NCI-H2081 treated with DMSO at 0.1 percent for 48 hours (cell line): Measurements from ENCODE around the gene SLC17A6.

Source experiments
- DNase-seq: peaks from one replicate; lab custom pipeline; 2025; lab: John Stamatoyannopoulos, UW

The SLC17A6 gene

DNA sequence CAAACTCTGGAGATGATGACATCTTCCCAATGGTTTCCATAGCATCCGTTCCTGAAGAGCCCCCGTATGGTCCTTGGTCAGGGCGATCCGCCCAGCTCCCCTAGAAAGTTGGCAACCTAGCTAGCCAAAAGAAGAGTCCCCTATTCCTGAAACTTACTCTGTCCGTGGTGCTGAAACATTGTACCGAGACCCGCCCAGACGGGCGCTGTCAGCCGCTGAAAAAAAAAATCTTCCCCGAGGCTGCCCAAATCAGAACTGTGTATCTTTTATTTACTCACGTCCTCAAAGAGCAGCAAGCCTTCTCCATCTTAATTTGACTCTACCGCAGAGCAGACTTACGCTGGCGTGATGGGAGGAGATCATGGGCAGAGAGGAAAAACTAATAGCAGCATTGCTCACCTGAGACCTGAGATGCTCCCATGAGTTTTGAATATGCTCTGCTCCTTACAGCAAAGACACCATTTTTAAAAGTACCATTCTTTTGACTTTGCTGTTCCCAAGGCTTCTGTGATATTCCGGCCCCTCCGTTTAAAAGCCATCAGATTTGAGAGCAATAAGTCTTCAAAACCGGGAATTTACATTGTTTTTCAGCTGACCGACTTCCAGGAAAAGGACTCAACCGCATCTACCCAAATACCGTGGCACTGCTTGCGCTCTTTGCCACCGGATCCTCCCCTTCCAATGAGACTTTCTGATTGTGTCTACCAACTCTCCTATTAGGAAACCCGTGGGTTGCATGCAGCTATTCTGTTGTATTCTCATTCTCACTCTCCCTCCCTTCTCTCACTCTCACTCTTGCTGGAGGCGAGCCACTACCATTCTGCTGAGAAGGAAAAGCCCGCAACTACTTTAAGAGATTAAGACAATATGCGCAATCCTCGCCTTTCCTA lies at the start of gene SLC17A6:
Gene SLC17A6, plus strand, starts transcription at position 786 of the 890 bp plus-strand sequence. CDS start 153 bp downstream, outside the sequence.
- no peak for DNase-seq

DNA sequence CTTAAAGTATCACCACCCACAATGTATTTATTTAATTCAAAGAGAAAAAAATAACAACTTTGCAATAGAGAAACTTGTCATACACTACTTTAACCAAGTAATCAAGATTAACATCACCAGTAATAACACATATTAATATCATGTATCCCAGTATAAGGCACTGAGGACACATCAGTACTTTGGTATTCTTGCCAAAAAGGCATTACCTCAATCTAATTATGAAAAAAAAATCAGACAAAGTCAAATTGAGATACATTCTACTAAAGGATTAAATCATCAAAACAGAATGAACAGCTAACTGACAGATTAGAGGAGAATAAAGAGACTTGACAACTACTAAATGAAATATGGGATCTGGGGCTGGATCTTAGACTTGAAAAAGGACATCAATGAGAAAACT lies 35.8 kb upstream of the SLC17A6 start:
- no peak for DNase-seq

DNA sequence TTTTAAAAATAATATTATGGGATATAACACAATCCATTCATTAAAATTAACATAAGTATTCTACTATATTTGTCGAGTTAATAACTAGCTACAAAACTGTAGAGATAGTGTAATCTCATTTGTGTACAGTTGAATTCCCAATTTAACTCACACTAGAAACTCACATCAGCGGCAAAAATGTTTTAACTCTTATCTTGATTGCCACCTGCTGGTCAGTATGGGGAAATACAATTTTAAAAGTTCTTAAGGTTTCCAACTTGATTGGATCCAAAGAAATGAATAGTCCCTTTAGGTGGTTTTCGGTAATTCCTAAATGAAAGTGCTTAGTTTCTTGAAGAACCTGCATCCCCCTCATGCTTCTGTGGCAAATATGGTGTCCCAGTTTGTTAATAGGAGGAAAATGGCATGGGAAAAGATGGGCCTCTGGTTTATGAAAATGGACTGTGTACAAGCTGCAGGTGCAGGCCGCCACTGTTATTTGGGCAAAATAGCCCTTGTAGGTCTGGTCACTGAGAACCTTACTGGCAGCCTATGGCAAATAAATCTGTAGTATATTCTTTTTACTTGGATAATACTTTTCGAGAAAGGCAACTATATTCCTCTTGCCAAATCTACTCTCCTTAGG lies 33.7 kb upstream of the SLC17A6 start:
- DNase-seq, result peak; percentile 31

DNA sequence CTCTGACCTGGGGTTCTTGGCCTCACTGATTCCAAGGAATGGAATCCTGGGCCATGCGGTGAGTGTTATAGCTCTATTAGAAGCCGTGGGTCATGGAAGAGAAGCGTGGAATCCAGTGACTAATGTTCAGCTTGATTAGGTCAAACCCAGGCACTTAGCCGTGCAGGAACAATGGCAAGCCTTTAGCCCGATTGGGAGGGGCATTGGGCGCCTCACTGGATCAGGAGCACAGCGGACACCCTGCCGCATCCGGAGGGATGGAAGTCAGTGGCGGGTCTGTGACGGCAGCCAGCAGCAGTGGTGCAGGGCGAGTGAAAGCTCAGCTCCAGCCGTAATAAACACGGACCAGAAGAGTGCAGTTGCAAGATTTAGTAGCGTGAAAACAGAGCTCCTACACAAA lies 20.5 kb upstream of the SLC17A6 start:
- DNase-seq, result no peak

DNA sequence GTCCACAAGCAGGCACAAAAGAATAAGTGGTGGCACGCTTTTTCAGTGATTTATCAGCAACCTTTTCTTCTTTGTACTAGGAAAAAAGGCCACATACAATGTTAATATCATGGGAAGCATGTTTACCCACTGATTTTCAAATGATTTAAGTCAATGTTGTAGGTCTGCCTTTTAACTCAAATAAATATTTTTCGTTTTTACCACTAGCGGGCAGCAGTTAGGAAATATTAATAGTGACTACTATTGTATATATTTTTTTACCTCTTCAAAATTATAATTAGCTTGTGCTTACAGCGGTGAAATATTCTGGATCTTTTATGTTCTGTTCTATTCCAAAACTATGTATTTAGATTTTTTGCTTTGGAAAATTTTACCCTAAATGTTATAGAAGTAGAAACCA lies 6.4 kb upstream of the SLC17A6 start:
- DNase-seq, result no peak

DNA sequence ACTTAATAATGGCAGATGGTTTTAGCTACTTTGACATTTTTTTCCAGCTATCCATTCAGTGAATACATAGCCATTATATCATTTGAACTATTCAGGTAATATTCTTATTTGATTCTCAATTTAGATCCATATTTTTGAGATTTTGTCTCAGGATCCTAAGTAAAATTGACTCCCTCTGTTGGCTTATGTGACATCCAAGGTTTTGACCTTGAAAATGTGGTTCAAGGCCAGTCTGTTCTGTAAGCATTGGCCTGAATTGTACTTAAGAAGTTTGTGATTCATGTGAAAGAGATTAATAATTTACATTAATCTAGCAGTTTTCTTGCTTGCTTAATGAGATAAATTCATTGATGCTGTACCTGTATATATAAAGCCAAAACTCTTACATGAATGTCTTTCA lies 1.6 kb upstream of the SLC17A6 start:
- no peak for DNase-seq

DNA sequence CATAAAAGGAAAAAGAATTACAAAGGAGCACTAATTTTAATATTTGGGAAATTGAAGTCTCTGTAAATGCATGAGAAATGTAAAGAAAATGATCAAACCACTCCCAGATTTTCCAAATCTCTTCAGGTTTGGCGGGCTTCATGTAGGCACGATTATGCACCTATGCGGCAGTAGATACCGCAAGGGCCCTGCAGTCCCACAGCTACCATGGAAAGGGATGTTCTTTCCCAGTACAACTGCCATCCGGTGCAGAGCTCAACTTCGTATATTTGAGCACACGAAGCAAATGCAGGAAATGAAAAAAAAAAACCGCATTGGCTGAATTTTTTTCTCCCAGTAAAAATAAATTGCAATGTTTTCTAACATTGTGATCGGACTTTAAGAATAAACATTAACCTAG lies 1.4 kb downstream of the SLC17A6 start:
- DNase-seq, result no peak

DNA sequence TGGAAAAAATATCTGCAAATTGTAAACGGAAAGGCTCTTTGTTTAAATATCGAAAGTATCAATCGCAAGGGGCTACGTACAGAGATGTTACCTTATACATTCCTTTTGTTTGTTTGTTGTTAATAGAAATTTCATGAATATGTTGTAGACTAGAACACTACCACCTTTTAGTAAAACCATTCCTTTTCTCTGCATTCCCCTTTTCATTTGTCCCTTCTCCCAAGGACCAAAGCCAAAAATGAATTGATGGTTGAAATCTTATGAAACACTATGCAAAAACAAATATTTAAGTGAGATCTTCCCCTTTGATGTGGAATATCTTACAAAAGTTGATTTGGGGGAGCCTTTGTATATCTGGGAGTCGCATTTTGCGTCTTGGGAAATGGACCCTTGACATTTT lies 2.1 kb downstream of the SLC17A6 start:
- no peak for DNase-seq

DNA sequence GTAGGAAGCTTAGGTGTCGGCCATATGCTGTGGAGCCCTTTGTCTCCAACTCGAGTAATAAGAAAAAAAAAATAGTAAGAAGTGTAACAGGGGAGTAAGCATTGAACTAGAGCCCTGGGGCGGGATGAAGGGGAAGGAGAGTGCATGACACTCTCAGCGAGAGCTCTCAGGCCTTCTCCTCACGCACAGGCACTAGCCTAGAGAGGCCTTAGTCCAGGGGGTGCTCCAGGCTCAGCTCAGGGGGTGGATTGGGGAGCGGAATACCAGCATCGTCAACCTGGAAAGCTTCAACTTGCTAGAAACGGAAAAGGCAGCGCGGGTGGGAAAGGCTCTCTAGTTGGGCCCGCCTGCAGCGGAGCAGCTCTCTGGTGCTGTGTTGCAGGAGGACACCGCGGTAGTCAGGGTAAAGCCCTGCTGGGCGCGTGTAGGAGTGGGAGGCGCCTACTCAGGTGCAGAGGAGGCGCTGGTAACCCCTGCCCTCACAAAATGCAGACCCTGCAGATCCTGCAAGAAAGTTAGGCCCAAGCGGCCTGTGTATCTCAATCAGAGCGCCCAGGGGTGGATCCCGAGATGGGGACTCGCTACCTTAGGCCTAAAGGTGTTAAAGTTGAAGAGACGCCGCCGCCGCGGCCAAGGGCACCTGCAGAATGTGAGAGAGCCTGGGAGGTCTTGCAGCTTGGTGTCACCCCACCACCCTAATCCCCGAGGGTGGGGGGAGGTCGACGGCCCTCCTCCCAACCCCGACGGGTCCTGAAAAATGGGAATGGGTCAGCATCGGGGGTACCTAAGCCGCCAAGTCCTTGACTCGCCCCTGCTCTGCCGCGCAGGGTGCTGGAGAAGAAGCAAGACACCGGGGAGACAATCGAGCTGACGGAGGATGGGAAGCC lies 2.8 kb downstream of the SLC17A6 start:
- DNase-seq, result no peak

DNA sequence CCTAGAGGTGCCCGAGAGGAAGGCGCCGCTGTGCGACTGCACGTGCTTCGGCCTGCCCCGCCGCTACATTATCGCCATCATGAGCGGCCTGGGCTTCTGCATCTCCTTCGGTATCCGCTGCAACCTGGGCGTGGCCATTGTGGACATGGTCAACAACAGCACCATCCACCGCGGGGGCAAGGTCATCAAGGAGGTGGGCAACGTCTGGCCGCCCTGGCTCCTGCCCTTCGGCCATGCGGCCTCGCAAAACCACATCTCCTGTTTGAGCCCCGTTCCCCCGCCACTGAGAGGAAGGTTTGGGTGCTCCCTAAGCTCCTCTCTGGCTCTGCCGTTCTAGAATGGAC lies 3.4 kb downstream of the SLC17A6 start:
- no peak for DNase-seq

DNA sequence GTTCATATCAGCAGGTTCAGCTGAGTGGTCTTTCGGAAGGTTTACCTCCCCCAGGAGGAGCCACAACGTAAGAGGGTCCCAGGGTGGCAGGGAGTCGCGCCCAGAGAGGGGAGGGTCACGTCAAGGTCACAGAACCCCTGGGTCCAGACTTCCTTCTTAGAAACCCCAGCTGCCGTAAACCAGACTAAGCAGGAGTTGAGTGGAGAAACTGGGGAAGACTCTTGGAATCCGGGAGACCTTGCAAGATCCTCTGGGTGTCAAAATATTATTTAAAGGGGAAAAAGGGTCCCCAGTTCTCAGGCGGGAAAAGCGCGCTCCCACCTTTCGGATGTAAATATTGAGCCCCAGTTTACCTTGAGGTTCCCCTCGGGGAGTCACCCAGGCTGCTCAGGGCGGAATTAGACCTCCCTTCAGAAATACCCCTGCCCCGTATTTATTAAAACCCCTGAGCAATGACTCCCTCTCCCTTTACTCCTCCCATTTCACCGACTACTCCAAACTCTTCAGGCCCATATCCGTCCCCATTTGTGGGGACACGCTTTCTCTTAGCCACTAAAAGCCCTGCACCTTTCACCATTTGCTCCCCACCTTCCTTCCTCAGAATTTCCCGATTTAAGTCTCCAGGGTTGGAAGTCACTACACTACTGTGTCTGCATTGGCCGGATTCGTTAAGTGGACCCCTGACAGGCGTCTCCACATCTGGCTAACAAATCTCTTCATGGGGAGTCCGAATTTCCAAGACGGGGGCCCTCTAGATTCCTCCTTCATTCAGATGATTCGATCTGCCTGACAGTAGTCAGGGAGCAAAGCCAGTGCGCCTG lies 4.2 kb downstream of the SLC17A6 start:
- DNase-seq, result no peak

DNA sequence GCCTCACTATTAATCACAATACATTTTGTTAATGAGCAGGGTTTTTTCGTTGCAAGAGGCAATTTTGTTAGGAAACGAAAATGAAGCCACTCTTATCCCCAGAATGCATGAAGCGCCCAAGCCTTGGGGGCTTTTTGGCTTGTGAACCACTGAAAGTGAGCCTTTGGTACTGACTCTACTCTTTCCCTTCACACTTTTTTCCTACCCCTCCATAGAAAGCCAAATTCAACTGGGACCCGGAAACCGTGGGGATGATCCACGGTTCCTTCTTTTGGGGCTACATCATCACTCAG lies 4.8 kb downstream of the SLC17A6 start:
- DNase-seq, result no peak

DNA sequence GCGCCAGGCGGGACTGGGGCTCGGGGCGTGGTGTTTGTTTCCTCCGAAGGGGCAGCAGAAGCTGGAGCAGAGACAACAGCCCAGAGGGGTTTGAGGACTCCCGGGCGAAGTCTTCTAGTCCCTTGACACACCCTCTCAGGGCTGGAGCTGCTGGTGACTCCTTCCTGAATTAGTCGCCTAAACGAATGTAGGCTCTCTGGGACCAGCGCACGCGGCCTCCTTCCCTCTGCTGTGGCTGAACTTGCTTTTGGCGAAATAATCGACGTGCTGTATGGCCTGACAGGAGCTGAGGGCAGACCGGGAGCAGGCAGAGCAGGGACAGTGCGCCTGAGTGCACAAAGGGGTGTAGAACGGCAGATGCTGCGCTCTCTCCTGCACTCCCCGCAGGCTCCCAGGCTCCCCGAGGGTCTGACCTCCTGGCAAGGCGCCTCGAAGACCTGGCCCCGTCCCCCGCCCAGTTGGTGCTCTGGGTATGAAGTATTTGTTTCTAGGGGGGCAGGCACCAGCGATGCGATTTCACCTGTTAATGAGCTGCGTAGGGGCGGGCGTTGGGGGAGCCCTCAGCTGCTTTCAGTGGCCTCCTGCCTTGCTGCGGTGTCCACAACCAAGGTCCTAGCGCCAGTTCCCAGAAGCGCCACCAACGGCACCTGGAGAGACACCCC lies 5.3 kb downstream of the SLC17A6 start:
- no peak for DNase-seq

DNA sequence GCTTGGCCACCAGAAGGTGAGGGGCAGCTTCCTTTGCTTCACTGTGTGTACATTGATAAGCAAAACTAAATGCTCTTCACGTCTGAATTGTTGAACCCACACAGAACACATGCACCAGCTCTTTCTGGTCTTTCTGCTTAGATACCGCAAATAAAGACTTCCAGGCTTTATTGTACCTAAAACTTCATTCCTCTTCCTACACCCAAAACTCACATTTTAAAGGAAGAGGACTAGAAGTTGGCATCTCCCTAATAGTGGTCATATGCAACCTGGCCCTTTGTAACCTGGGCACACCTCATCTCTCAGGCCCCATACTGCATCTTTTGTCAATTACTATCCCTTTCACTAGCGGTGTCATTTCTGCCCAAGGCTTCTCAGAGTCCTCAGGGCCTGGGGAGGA lies 5.9 kb downstream of the SLC17A6 start:
- no peak for DNase-seq

DNA sequence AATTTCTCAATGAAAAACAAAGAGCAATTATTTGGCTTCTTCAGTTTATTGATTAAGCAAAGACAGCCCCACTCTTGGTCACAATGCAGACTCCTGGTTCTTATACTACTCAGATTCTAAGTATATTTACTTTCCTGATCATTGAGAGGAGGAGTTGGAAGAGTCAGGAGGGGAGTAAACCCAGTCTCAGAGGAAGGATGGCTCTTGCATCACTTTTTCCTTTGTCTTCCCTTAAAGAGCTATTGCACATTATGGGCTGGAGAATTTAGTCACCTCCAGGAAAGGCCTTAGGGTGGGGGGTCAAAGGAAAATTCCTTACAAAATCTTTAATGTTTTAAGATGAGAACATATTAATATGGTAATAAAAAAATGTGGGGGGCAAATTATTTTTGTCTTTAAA lies 8.1 kb downstream of the SLC17A6 start:
- DNase-seq, result no peak

DNA sequence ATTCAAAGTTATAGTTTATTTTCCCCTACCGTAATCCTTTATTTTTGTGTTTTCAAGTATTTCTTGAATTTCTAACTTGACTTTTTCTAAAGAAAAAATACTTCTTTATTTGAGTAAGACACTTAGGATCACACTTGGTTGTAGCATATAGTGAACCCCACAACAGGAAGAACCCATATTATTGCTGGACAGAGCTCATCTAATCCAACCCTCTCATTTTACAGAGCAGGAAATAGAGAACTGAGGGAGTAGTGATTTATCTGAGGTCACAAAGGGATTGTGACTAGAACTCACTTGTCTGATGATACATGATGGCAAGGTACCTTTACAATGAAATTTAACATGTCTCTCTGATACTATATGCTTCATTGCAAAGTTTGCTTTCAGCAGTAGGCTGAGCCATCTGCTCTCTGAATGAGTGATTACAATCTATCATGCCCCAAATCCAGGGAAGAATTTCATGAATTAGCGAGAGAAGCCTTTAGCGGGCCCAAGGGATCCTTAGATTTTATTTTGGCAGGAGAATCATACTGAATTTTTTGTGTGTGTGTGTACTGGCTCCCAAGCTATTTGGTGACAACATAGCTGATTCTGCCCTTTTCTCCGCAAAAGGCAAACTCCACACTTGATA lies 9.8 kb downstream of the SLC17A6 start:
- DNase-seq, result no peak

DNA sequence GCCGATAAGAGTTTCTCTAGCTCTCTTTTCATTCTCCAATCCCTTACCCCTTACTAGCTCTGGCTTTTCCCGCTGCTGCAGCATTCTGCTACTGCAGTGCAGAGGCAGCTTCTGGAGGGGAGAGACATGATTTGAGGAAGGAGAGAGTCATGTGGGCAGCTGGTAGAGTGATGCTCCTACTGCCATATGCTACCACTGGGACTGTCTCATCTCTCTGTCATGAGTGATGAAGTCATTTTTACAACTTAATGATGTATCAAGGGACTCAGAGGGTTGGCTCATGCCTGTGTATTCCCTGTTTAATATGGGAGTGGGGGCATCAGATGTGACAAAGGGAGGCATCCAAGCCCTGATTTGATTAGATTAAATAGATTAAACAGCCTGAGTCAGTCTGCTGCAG lies 11.3 kb downstream of the SLC17A6 start:
- DNase-seq, result no peak

DNA sequence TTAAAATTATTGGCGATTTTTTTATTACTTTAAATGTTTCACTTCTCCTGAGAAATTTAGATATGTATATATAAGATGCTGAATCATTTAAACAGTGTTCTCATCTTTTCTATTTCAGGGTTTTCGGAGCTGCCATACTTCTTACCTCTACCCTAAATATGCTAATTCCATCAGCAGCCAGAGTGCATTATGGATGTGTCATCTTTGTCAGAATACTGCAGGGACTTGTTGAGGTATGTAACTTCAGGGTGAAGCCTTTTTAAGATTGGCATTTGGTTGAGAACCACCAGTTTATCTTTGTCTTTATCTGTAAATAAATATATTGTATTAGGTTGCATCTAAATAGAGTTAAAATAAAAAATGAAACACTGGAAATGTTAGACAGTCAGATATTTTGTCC lies 21.1 kb downstream of the SLC17A6 start:
- DNase-seq, result no peak

DNA sequence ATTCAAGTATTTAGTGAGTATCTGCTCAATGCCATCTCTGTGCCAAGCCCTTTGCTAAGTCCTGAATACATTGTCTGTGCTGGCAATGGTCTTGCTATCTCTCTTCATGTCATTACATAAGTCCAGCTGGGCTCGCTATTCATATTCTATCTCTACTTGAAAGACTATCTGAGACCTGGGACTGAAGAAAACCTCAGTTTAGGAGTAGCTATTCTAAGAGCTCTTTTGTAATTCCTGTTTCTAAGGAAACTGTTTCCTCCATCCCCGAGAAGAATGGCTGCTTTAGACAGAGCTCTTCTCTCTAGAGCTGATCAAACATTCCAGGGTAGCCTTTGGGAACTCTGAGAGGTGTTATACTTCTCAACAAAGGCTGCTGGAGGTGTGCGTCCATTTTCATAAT lies 33.0 kb downstream of the SLC17A6 start:
- DNase-seq, result no peak

DNA sequence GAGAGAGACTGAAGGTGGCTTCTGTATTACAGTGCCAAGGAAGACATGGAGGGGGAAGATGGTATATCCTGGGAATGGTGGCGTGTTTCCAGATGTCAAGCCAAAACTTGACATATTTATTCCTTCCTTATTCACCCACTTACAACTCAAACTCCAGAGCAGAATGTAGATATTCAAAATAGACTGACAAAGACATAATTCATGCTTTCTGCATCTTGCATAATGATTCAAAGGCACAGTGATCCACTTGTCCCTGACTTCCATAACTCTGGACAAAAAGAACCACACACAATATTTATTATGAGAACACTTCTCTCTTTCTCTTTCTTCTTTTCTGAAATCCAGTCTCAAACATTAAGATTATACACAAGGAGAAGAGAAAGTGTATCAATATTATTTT lies 48.9 kb downstream of the SLC17A6 start:
- no peak for DNase-seq
